ENCODE measurements around the gene DST. TPM values are rescaled to one million over a fixed set of nuclear protein-coding genes. Genes with fewer than 3 reads are reported as not detected.

Gene DST
- total and polyA plus RNA-seq, 2 of the 8 experiments (the other 6 are each of a cell fraction or from before 2014, with no cell fraction given) = 49.4 to 116 TPM

DNA sequence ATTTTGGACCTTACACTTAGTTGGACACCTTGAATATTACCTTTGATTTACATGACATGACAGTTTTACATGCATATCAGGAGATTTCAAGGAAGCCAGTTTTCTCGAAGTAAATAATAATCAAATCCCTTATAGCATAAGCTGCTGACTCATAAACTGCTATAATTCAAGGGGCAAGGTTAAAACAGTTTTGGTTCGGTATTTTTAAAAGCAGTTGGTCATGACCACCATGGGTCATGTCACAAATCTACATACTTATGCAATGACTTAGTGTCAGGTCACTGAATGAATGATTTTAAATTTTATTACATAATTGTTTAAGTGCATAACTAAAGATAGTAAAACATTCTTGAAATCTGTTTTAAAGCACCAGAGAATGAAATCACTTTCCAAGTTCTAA is 158.0 kb downstream of the DST start:
- no peak overlapping the region for H4K91ac ChIP-seq (replicated peaks; ENCODE audit: insufficient read length, low read length)
- no peak overlapping the region for H2AK5ac ChIP-seq (ENCODE audit: low read depth, low read length)
- ChIA-PET POLR2A (ENCODE audit: partially characterized antibody) (no interaction called here), CTCF (ENCODE audit: partially characterized antibody) (no interaction called here)
- no peak overlapping the region for H3K18ac ChIP-seq (ENCODE audit: extremely low read depth, low read length)
- no peak overlapping the region for H2BK20ac ChIP-seq (ENCODE audit: low read length)
- H4K8ac ChIP-seq (ENCODE audit: extremely low read depth, insufficient read depth, low read length) = no peak overlapping the region
- no peak overlapping the region for H2AFZ ChIP-seq (ENCODE audit: low read length)
- H3K27ac ChIP-seq (ENCODE audit: low read depth, low read length) = no peak overlapping the region
- H3K9ac ChIP-seq (replicated peaks in 1 of 4; ENCODE audit: extremely low read depth in 1 of 4, low read depth in 3 of 4, low read length in 3 of 4) = no peak overlapping the region
- H3K4me2 ChIP-seq (ENCODE audit: insufficient read depth in 1 of 2, low read depth in 2 of 2, low read length in 2 of 2) = no peak overlapping the region
- H4K20me1 ChIP-seq (replicated peaks in 1 of 2; ENCODE audit: control insufficient read depth in 1 of 2, insufficient read depth in 2 of 2, low read length in 2 of 2) = peaks cover 0 to 2% of the 10 kb centered on the region in 2 experiments
- H4K5ac ChIP-seq (ENCODE audit: insufficient read length, low read depth, low read length) = no peak overlapping the region
- H3K9me3 ChIP-seq (ENCODE audit: insufficient read depth in 2 of 2, low read depth in 1 of 2, low read length in 1 of 2) = no peaks in the 10 kb centered on the region
- no peak overlapping the region for H2BK5ac ChIP-seq (ENCODE audit: low read depth, low read length)
- H3K14ac ChIP-seq (ENCODE audit: insufficient read length) = no peak overlapping the region
- H3K27me3 ChIP-seq (replicated peaks in 1 of 4; ENCODE audit: control insufficient read depth in 3 of 4, extremely low read depth in 1 of 4, insufficient read depth in 3 of 4, low read length in 3 of 4) = no peaks in the 10 kb centered on the region
- H2BK15ac ChIP-seq (ENCODE audit: low read length) = no peak overlapping the region
- H3K4me3 ChIP-seq (ENCODE audit: extremely low read depth in 1 of 4, insufficient read depth in 2 of 4, low read depth in 3 of 4, low read length in 4 of 4) = no peak overlapping the region
- H3K23me2 ChIP-seq (ENCODE audit: low read depth, low read length) = no peaks in the 10 kb centered on the region
- FAIRE-seq = no peak
- no peak overlapping the region for H2BK12ac ChIP-seq (ENCODE audit: low read depth, low read length)
- no peak overlapping the region for H3K23ac ChIP-seq (ENCODE audit: insufficient read length)
- H2BK120ac ChIP-seq (replicated peaks; ENCODE audit: low read depth, low read length) = no peak overlapping the region
- no peaks in the 10 kb centered on the region for H3K79me2 ChIP-seq (ENCODE audit: control insufficient read depth in 1 of 2, insufficient read depth in 2 of 2, low read length in 2 of 2)
- no peaks in the 10 kb centered on the region for H3K4me1 ChIP-seq (replicated peaks in 1 of 4; ENCODE audit: control insufficient read depth in 3 of 4, insufficient read depth in 4 of 4, low read length in 3 of 4)
- H3K56ac ChIP-seq (replicated peaks; ENCODE audit: insufficient read length, low read depth, low read length) = no peak overlapping the region
- no peaks in the 10 kb centered on the region for H3K79me1 ChIP-seq (ENCODE audit: low read depth, low read length)
- no peak overlapping the region for H3K4ac ChIP-seq (replicated peaks; ENCODE audit: insufficient read length, low read depth, low read length)
- DNase-seq (ENCODE audit: low read depth in 1 of 2, low spot score in 2 of 2) = no peak
- peaks cover 3 to 42% (median 15%) of the 10 kb centered on the region in 4 experiments; a peak in 7 of 8 replicates for H3K36me3 ChIP-seq (ENCODE audit: control insufficient read depth in 2 of 4, insufficient read depth in 4 of 4, low read length in 3 of 4)
- TF ChIP-seq CHD2 (IDR thresholded peaks at IDR 0.05; ENCODE audit: low read length) = no peak
- WGBS, 2 experiments (ENCODE audit: extremely low coverage in 1 of 2, insufficient coverage in 1 of 2, insufficient read length in 1 of 2, insufficient replicate concordance in 2 of 2, low coverage in 1 of 2, low lambda C conversion rate in 2 of 2, missing lambda C conversion rate in 1 of 2) = 90% methylated on average over 2 of the region's 2 CpGs; no CpG with 5 or more reads in 1 of the 2 experiments
